ENCODE results near the gene GNE. TPM values are rescaled to one million over a fixed set of nuclear protein-coding genes. Genes with fewer than 3 reads are reported as not detected.

The GNE gene
- total and polyA plus RNA-seq, 2 of the 8 experiments (the other 6 are each of a cell fraction or from before 2014, with no cell fraction given), result 5.1 to 11.1 TPM

- Histone ChIP-seq H3K27me3 (replicated peaks in 1 of 4; ENCODE audit: control insufficient read depth in 3 of 4, extremely low read depth in 1 of 4, insufficient read depth in 3 of 4, low read length in 3 of 4) (no peaks in the 10 kb centered on the region; a peak in 1 of 7 replicates), H2BK15ac (ENCODE audit: low read length) (no peak overlapping the region), H3K79me2 (ENCODE audit: control insufficient read depth in 1 of 2, insufficient read depth in 2 of 2, low read length in 2 of 2) (no peaks in the 10 kb centered on the region), H2BK5ac (ENCODE audit: low read depth, low read length) (no peak overlapping the region), H4K20me1 (replicated peaks in 1 of 2; ENCODE audit: control insufficient read depth in 1 of 2, insufficient read depth in 2 of 2, low read length in 2 of 2) (no peaks in the 10 kb centered on the region), H2AFZ (ENCODE audit: low read length) (no peak overlapping the region), H2BK120ac (replicated peaks; ENCODE audit: low read depth, low read length) (no peak overlapping the region), H3K9ac (replicated peaks in 1 of 4; ENCODE audit: extremely low read depth in 1 of 4, low read depth in 3 of 4, low read length in 3 of 4) (no peak overlapping the region), H3K4ac (replicated peaks; ENCODE audit: insufficient read length, low read depth, low read length) (no peak overlapping the region), H4K8ac (ENCODE audit: extremely low read depth, insufficient read depth, low read length) (no peak overlapping the region), H3K4me1 (replicated peaks in 1 of 4; ENCODE audit: control insufficient read depth in 3 of 4, insufficient read depth in 4 of 4, low read length in 3 of 4) (no peaks in the 10 kb centered on the region), H3K56ac (replicated peaks; ENCODE audit: insufficient read length, low read depth, low read length) (no peak overlapping the region), H4K5ac (ENCODE audit: insufficient read length, low read depth, low read length) (no peak overlapping the region), H3K9me3 (ENCODE audit: insufficient read depth in 2 of 2, low read depth in 1 of 2, low read length in 1 of 2) (no peaks in the 10 kb centered on the region), H3K79me1 (ENCODE audit: low read depth, low read length) (no peaks in the 10 kb centered on the region), H3K23ac (ENCODE audit: insufficient read length) (no peak overlapping the region), H3K4me3 (ENCODE audit: extremely low read depth in 1 of 4, insufficient read depth in 2 of 4, low read depth in 3 of 4, low read length in 4 of 4) (no peak overlapping the region), H2AK5ac (ENCODE audit: low read depth, low read length) (no peak overlapping the region), H3K4me2 (ENCODE audit: insufficient read depth in 1 of 2, low read depth in 2 of 2, low read length in 2 of 2) (no peak overlapping the region), H2BK20ac (ENCODE audit: low read length) (no peak overlapping the region), H3K36me3 (ENCODE audit: control insufficient read depth in 2 of 4, insufficient read depth in 4 of 4, low read length in 3 of 4) (no peaks in the 10 kb centered on the region), H3K23me2 (ENCODE audit: low read depth, low read length) (no peaks in the 10 kb centered on the region), H3K18ac (ENCODE audit: extremely low read depth, low read length) (no peak overlapping the region), H2BK12ac (ENCODE audit: low read depth, low read length) (no peak overlapping the region), H3K27ac (ENCODE audit: low read depth, low read length) (no peak overlapping the region), H4K91ac (replicated peaks; ENCODE audit: insufficient read length, low read length) (no peak overlapping the region), H3K14ac (ENCODE audit: insufficient read length) (no peak overlapping the region)
- POLR2A ChIA-PET (ENCODE audit: partially characterized antibody), result no interaction called here
- no peak for TF ChIP-seq TEAD4 (IDR thresholded peaks at IDR 0.05; ENCODE audit: low read depth, low read length)
- no peak for TF ChIP-seq CEBPB (IDR thresholded peaks at IDR 0.05; ENCODE audit: low read depth, low read length)
- TF ChIP-seq BACH1 (IDR thresholded peaks at IDR 0.05; ENCODE audit: low read length), result no peak
- 95% methylated on average over 3 of the region's 3 CpGs; no CpG with 5 or more reads in 1 of the 2 experiments for WGBS, 2 experiments (ENCODE audit: extremely low coverage in 1 of 2, insufficient coverage in 1 of 2, insufficient read length in 1 of 2, insufficient replicate concordance in 2 of 2, low coverage in 1 of 2, low lambda C conversion rate in 2 of 2, missing lambda C conversion rate in 1 of 2)
- no peak for FAIRE-seq
- CTCF ChIA-PET (ENCODE audit: partially characterized antibody), result interaction anchor here (0.7 to 3.2 kb wide), 5 partner anchors 10 to 132 kb away, joined by 3 to 11 read pairs (median 3); no protein-coding TSS in a partner anchor
- no peak for DNase-seq (ENCODE audit: low read depth in 1 of 2, low spot score in 2 of 2)
These were observed 16.8 kb upstream of the GNE start for GRCh38 chr9:36275060-36275459.

All from H1 (cell line).